Naive B cell (primary cell): ENCODE measurements around the gene XAB2. TPM values are rescaled to one million over a fixed set of nuclear protein-coding genes. Genes with fewer than 3 reads are reported as not detected.
"Not testable (repeated sequence)": the region's sequence is repeated elsewhere in the genome, so short reads cannot be mapped to it uniquely, and the experiment has no call there.

Source experiments
- ATAC-seq, 2 donors: fragments of 150-1000 bp; cut with Tn5 transposase; 2 replicates each; pipeline ENCODE4 v1.10.0; 2021; ENCODE audit warnings: low read depth in 2 of 2, mild to moderate bottlenecking in 2 of 2, moderate library complexity in 2 of 2
- DNase-seq: peaks from one replicate; pipeline ENCODE4 v3.0.0; 2022
- H3K27ac Mint-ChIP-seq, 6 donors: one replicate each; pipeline ENCODE4 v1.8.0; 2020 to 2022; ENCODE audit warnings: mild to moderate bottlenecking in 6 of 6, mixed read lengths in 6 of 6, moderate library complexity in 5 of 6, inconsistent platforms in 2 of 6
- H3K27me3 Mint-ChIP-seq, 3 donors: one replicate each; pipeline ENCODE4 v1.8.0; 2021 to 2022; ENCODE audit warnings: mixed read lengths in 3 of 3, mild to moderate bottlenecking in 1 of 3
- H3K36me3 Mint-ChIP-seq, 2 donors: one replicate each; pipeline ENCODE4 v1.8.0; 2020 to 2022; ENCODE audit warnings: mixed read lengths in 2 of 2, inconsistent platforms in 1 of 2, mild to moderate bottlenecking in 1 of 2
- H3K4me1 Mint-ChIP-seq, 3 donors: one replicate each; pipeline ENCODE4 v1.8.0; 2020 to 2022; ENCODE audit warnings: mixed read lengths in 3 of 3, inconsistent platforms in 1 of 3, mild to moderate bottlenecking in 1 of 3, moderate library complexity in 1 of 3
- H3K4me3 Mint-ChIP-seq, 8 donors: one replicate each; pipeline ENCODE4 v1.8.0; 2020 to 2022; ENCODE audit warnings: mild to moderate bottlenecking in 8 of 8, mixed read lengths in 8 of 8, moderate library complexity in 8 of 8, inconsistent platforms in 2 of 8
- H3K9me3 Mint-ChIP-seq, 7 donors: one replicate each; pipeline ENCODE4 v1.8.0; 2020 to 2022; ENCODE audit warnings: mixed read lengths in 7 of 7, mild to moderate bottlenecking in 5 of 7, inconsistent platforms in 2 of 7, moderate library complexity in 1 of 7
- polyA plus RNA-seq, 6 donors: library from polyadenylated mRNA; unstranded; fragments of 300-500 nt; fragmentation: Illumina TruSeq; gene quantifications; one replicate each; pipeline ENCODE4 v1.2.3, GENCODE V29; 2021; ENCODE audit warnings: low read depth in 6 of 6

XAB2 gene
- polyA plus RNA-seq, 6 donors from 2014 or later: 3.2 to 21.7 (median 8.9) TPM

- H3K4me1 Mint-ChIP-seq: peaks cover 7 to 18% (median 11%) of the 10 kb centered on the region in 3 donors
- H3K36me3 Mint-ChIP-seq: no peaks in the 10 kb centered on the region
- ATAC-seq: peak; percentile 20 to 34
- peaks cover 0 to 4% (median 0%) of the 10 kb centered on the region in 7 donors for H3K9me3 Mint-ChIP-seq
- peak overlapping the region in 7 of 8 donors; percentile 68 to 83 (median 75) for H3K4me3 Mint-ChIP-seq
- H3K27ac Mint-ChIP-seq: peak overlapping the region in 1 of 6 donors; percentile 78
- DNase-seq: no peak
- H3K27me3 Mint-ChIP-seq: peaks cover 40 to 60% (median 52%) of the 10 kb centered on the region in 3 donors
Observed at GRCh38 chr19:7596211-7596937, 33.0 kb downstream of the XAB2 start.

GRCh38 chr19:7595466-7596133, 33.7 kb downstream of the XAB2 start, which contains the start of gene CAMSAP3:
TSS of gene CAMSAP3 (plus strand) at chr19:7595863. CDS start at chr19:7596003, 140 bp downstream.
- H3K27ac Mint-ChIP-seq: peak within 1 kb of the TSS in 1 of 6 donors; percentile 78
- peaks cover 0 to 4% (median 0%) of the 10 kb centered on the region in 7 donors for H3K9me3 Mint-ChIP-seq
- peaks cover 7 to 18% (median 11%) of the 10 kb centered on the region in 3 donors for H3K4me1 Mint-ChIP-seq
- peak within 1 kb of the TSS; percentile 70 to 90 (median 82) for H3K4me3 Mint-ChIP-seq
- H3K36me3 Mint-ChIP-seq: no peaks in the 10 kb centered on the region
- peaks cover 40 to 66% (median 52%) of the 10 kb centered on the region in 3 donors for H3K27me3 Mint-ChIP-seq
- DNase-seq (peak; percentile 25), ATAC-seq (peak; percentile 86 to 89)

- peaks cover 0 to 2% (median 0%) of the 10 kb centered on the region in 7 donors for H3K9me3 Mint-ChIP-seq
- no peak overlapping the region for H3K27ac Mint-ChIP-seq
- H3K4me1 Mint-ChIP-seq: peaks cover 2 to 4% (median 2%) of the 10 kb centered on the region in 3 donors
- no peak for ATAC-seq
- peaks cover 20 to 44% (median 21%) of the 10 kb centered on the region in 3 donors for H3K27me3 Mint-ChIP-seq
- no peak overlapping the region for H3K4me3 Mint-ChIP-seq
- DNase-seq: no peak
- H3K36me3 Mint-ChIP-seq: no peaks in the 10 kb centered on the region
Observed at GRCh38 chr19:7590256-7590655, 39.1 kb downstream of the XAB2 start.

- no peak overlapping the region for H3K4me3 Mint-ChIP-seq
- H3K4me1 Mint-ChIP-seq: no peaks in the 10 kb centered on the region
- ATAC-seq: no peak
- H3K9me3 Mint-ChIP-seq: no peaks in the 10 kb centered on the region
- peaks cover 16 to 43% (median 19%) of the 10 kb centered on the region in 3 donors for H3K27me3 Mint-ChIP-seq
- no peaks in the 10 kb centered on the region for H3K36me3 Mint-ChIP-seq
- no peak for DNase-seq
- H3K27ac Mint-ChIP-seq: no peak overlapping the region
Observed at GRCh38 chr19:7589822-7590221, 39.5 kb downstream of the XAB2 start.

- Mint-ChIP-seq H3K4me3 (no peak overlapping the region), H3K27me3 (peaks cover 4 to 28% (median 6%) of the 10 kb centered on the region in 3 donors), H3K36me3 (no peaks in the 10 kb centered on the region), H3K27ac (no peak overlapping the region), H3K9me3 (peaks cover 0 to 4% (median 0%) of the 10 kb centered on the region in 7 donors), H3K4me1 (peaks cover 0 to under 1% (median 0%) of the 10 kb centered on the region in 3 donors)
- ATAC-seq (no peak), DNase-seq (no peak)
Observed at GRCh38 chr19:7582446-7582845, 46.9 kb downstream of the XAB2 start.

- Mint-ChIP-seq H3K9me3 (peaks cover 0 to 4% (median 0%) of the 10 kb centered on the region in 7 donors), H3K36me3 (no peaks in the 10 kb centered on the region), H3K27ac (peak overlapping the region in 2 of 6 donors; percentile 44 to 75), H3K4me3 (no peak overlapping the region), H3K27me3 (peaks cover 3 to 29% (median 17%) of the 10 kb centered on the region in 3 donors), H3K4me1 (peaks cover 0 to 3% (median 0%) of the 10 kb centered on the region in 3 donors)
- no peak for DNase-seq
- no peak for ATAC-seq
Observed at GRCh38 chr19:7579182-7579581, 50.2 kb downstream of the XAB2 start.

GRCh38 chr19:7578127-7578526, 51.2 kb downstream of the XAB2 start:
- peak in 1 of 2 donors; percentile 59 for ATAC-seq

GRCh38 chr19:7577422-7577821, 51.9 kb downstream of the XAB2 start:
- peak overlapping the region in 2 of 8 donors; percentile 5 to 58 for H3K4me3 Mint-ChIP-seq
- DNase-seq, H3K36me3 Mint-ChIP-seq, H3K27ac Mint-ChIP-seq, ATAC-seq, H3K4me1 Mint-ChIP-seq, H3K9me3 Mint-ChIP-seq: not testable (repeated sequence)
- peaks cover 3 to 22% (median 17%) of the 10 kb centered on the region in 3 donors for H3K27me3 Mint-ChIP-seq

More at GRCh38 chr19:7578127-7578526, 51.2 kb downstream of the XAB2 start:
- no peak for DNase-seq
- Mint-ChIP-seq H3K36me3 (no peaks in the 10 kb centered on the region), H3K27me3 (peaks cover 3 to 29% (median 17%) of the 10 kb centered on the region in 3 donors), H3K27ac (no peak overlapping the region), H3K4me3 (no peak overlapping the region), H3K9me3 (peaks cover 0 to 4% (median 0%) of the 10 kb centered on the region in 7 donors), H3K4me1 (peaks cover 0 to 3% (median 0%) of the 10 kb centered on the region in 3 donors)

GRCh38 chr19:7575434-7576040, 53.8 kb downstream of the XAB2 start:
- peak in 1 of 2 donors; percentile 32 for ATAC-seq
- DNase-seq: no peak
- H3K9me3 Mint-ChIP-seq: peaks cover 0 to 4% (median 0%) of the 10 kb centered on the region in 7 donors
- peaks cover 0 to 3% (median 0%) of the 10 kb centered on the region in 3 donors for H3K4me1 Mint-ChIP-seq
- peaks cover 3 to 20% (median 17%) of the 10 kb centered on the region in 3 donors for H3K27me3 Mint-ChIP-seq
- H3K27ac Mint-ChIP-seq: no peak overlapping the region
- H3K36me3 Mint-ChIP-seq: no peaks in the 10 kb centered on the region
- no peak overlapping the region for H3K4me3 Mint-ChIP-seq

- H3K4me1 Mint-ChIP-seq: peaks cover 0 to 3% (median 2%) of the 10 kb centered on the region in 3 donors
- no peak overlapping the region for H3K27ac Mint-ChIP-seq
- peaks cover 0 to 7% (median 0%) of the 10 kb centered on the region in 3 donors for H3K27me3 Mint-ChIP-seq
- no peak overlapping the region for H3K4me3 Mint-ChIP-seq
- ATAC-seq (no peak), DNase-seq (no peak)
- no peaks in the 10 kb centered on the region for H3K36me3 Mint-ChIP-seq
- H3K9me3 Mint-ChIP-seq: no peaks in the 10 kb centered on the region
Observed at GRCh38 chr19:7570761-7571160, 58.6 kb downstream of the XAB2 start.
